Fibroblast of lung (primary cell): ENCODE data around the gene GABRD. TPM values are rescaled to one million over a fixed set of nuclear protein-coding genes. Genes with fewer than 3 reads are reported as not detected.

Experiments
- DNase-seq, 2 donors: peaks; one replicate each; pipeline versions ENCODE4 v3.0.0 to v3.0.0-alpha.2; 2010; ENCODE audit warnings: low read depth in 2 of 2
- H2AFZ ChIP-seq: 2 replicates; pipeline ENCODE4 v1.5.1; 2012; ENCODE audit warnings: low read length, control low read depth, inconsistent platforms
- H3K27ac ChIP-seq: 2 replicates; pipeline ENCODE4 v1.5.1; 2011; ENCODE audit warnings: low read length, control low read depth; ENCODE audit not compliant: insufficient read depth
- H3K27me3 ChIP-seq: 2 replicates; pipeline ENCODE4 v1.5.1; 2011; ENCODE audit warnings: mild to moderate bottlenecking, low read length; ENCODE audit not compliant: control insufficient read depth, insufficient read depth
- H3K36me3 ChIP-seq: 2 replicates; pipeline ENCODE4 v1.5.1; 2011; ENCODE audit warnings: low read length; ENCODE audit not compliant: control insufficient read depth, insufficient read depth
- H3K4me1 ChIP-seq: 2 replicates; pipeline ENCODE4 v1.5.1; 2011; ENCODE audit warnings: low read length; ENCODE audit not compliant: control insufficient read depth, insufficient read depth; ENCODE audit errors: extremely low read depth
- H3K4me2 ChIP-seq: 2 replicates; pipeline ENCODE4 v1.5.1; 2011; ENCODE audit warnings: low read length, control low read depth; ENCODE audit not compliant: insufficient read depth; ENCODE audit errors: extremely low read depth
- H3K4me3 ChIP-seq, 4 experiments: fragments of 200-600 bp in 1 of 4; sonication (generic) in 1 of 4; replicated peaks in 1 of 4; 2 replicates each; pipeline ENCODE4 v1.5.1; 2011 to 2016; ENCODE audit warnings: low read length in 4 of 4, low read depth in 3 of 4, mild to moderate bottlenecking in 3 of 4, control low read depth in 2 of 4, inconsistent platforms in 1 of 4, mixed read lengths in 1 of 4; ENCODE audit not compliant: insufficient read depth in 1 of 4; ENCODE audit errors: control extremely low read depth in 1 of 4
- H3K79me2 ChIP-seq: 2 replicates; pipeline ENCODE4 v1.5.1; 2012; ENCODE audit warnings: mild to moderate bottlenecking, low read length, inconsistent platforms; ENCODE audit not compliant: control insufficient read depth, insufficient read depth
- H3K9ac ChIP-seq: 2 replicates; pipeline ENCODE4 v1.5.1; 2011; ENCODE audit warnings: mild to moderate bottlenecking, low read length, control low read depth; ENCODE audit not compliant: insufficient read depth
- H3K9me3 ChIP-seq: 2 replicates; pipeline ENCODE4 v1.5.1; 2012; ENCODE audit warnings: low read depth, low read length; ENCODE audit not compliant: control insufficient read depth, insufficient read depth
- H4K20me1 ChIP-seq: 2 replicates; pipeline ENCODE4 v1.5.1; 2011; ENCODE audit warnings: low read length; ENCODE audit not compliant: control insufficient read depth, insufficient read depth; ENCODE audit errors: extremely low read depth
- EZH2 ChIP-seq: IDR thresholded peaks from 2 replicates; pipeline ENCODE4 v1.5.1; 2012; ENCODE audit warnings: low read length, control low read depth, mild to moderate bottlenecking; ENCODE audit errors: missing control alignments
- polyA plus RNA-seq, 2 donors: library from polyadenylated mRNA; depleted of rRNA in 1 of 2; stranded (reverse) in 1 of 2; unstranded in 1 of 2; fragments of >200 nt; gene quantifications; 2 replicates each; pipeline ENCODE4 v1.2.1, GENCODE V29; 2011 to 2012; ENCODE audit warnings: missing spikeins in 1 of 2
- total RNA-seq: library from RNA; depleted of rRNA; stranded (reverse); fragments of >200 nt; gene quantifications from 2 replicates; pipeline ENCODE4 v1.2.1, GENCODE V29; 2014
- TF ChIP-seq, protein P1 (sequence below), 2 donors: IDR thresholded peaks in 1 of 2; conservative IDR thresholded peaks in 1 of 2; 1 replicate in 1 of 2; 2 replicates in 1 of 2; pipeline ENCODE4 v1.5.1; 2011 to 2012; ENCODE audit warnings: low read length in 2 of 2, control low read depth in 1 of 2, inconsistent platforms in 1 of 2, low read depth in 1 of 2, mild to moderate bottlenecking in 1 of 2

GABRD gene
- total and polyA plus RNA-seq, 2 donors (not counting 1 experiment from before 2014, with no cell fraction given) = not detected

DNA sequence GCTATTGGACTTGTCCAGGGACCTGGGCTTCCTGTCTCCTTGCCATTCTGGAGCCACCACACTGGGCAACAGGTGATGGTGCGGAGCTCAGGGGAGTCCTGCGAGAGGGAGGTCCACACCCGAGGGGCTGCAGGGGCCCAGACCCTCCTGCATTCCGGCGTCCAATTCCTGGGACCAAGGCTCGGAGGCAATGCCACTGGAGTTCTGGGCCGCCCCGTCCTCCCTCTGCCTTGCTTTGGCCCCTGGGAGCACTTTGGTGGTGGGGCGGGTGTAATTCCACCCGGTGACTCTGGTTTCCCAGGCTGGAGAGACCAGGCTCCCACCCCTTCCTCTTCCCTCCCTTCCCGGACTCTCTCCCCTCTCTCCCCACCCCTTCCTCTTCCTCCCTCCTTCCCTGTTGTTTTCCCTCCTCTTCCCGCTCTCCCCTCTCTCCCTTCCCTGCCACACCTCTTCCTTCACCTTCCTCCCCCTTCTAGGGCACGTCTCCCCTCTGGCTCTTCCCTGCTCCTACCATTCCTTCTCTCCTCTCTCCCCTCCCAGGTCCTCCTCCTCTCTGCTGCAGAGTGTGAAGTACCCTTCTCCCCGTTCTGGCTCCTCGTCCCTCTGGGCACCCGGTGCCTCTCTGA, 33.0 kb downstream of the GABRD start:
- H3K4me3 ChIP-seq = no peak overlapping the region
- H4K20me1 ChIP-seq = no peaks in the 10 kb centered on the region
- DNase-seq = no peak
- no peak overlapping the region for H3K27ac ChIP-seq
- H3K79me2 ChIP-seq = no peaks in the 10 kb centered on the region
- no peaks in the 10 kb centered on the region for H3K36me3 ChIP-seq
- peaks cover 24% of the 10 kb centered on the region for H3K27me3 ChIP-seq
- H3K9me3 ChIP-seq = no peaks in the 10 kb centered on the region
- no peak overlapping the region for H3K9ac ChIP-seq
- no peak overlapping the region for H2AFZ ChIP-seq
- no peak overlapping the region for H3K4me2 ChIP-seq
- TF ChIP-seq EZH2 = no peak
- TF ChIP-seq, protein P1, sequence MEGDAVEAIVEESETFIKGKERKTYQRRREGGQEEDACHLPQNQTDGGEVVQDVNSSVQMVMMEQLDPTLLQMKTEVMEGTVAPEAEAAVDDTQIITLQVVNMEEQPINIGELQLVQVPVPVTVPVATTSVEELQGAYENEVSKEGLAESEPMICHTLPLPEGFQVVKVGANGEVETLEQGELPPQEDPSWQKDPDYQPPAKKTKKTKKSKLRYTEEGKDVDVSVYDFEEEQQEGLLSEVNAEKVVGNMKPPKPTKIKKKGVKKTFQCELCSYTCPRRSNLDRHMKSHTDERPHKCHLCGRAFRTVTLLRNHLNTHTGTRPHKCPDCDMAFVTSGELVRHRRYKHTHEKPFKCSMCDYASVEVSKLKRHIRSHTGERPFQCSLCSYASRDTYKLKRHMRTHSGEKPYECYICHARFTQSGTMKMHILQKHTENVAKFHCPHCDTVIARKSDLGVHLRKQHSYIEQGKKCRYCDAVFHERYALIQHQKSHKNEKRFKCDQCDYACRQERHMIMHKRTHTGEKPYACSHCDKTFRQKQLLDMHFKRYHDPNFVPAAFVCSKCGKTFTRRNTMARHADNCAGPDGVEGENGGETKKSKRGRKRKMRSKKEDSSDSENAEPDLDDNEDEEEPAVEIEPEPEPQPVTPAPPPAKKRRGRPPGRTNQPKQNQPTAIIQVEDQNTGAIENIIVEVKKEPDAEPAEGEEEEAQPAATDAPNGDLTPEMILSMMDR (conservative IDR thresholded peaks at IDR 0.05 in 1 of 2, IDR thresholded peaks at IDR 0.05 in 1 of 2; ENCODE audit: low read depth in 1 of 2, low read length in 2 of 2) = no peak
- H3K4me1 ChIP-seq = no peaks in the 10 kb centered on the region

DNA sequence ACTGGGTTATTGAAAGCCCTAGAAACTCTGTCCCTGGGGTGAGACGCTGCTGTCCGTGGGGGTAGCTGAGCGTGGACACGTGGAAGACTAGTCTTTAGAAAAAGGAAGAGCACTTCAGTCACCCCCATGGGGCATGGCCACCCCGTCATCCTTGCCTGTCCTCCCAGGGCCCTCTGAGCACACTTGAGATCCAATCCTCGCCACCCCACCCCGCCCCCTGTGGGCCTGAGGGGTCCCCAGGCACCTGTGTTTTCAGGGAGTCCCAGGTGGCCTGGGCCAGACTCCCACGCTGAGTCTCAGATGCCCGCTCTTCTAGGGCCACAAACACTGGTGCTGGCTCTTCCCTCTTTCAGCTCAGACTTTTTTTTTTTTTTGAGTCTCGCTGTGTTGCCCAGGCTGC, 33.6 kb downstream of the GABRD start:
- Histone ChIP-seq H3K4me2 (no peak overlapping the region), H3K27ac (no peak overlapping the region), H3K9ac (no peak overlapping the region), H3K36me3 (no peaks in the 10 kb centered on the region), H3K9me3 (no peaks in the 10 kb centered on the region), H2AFZ (no peak overlapping the region), H3K4me3 (no peak overlapping the region), H3K4me1 (no peaks in the 10 kb centered on the region), H3K27me3 (peaks cover 24% of the 10 kb centered on the region), H3K79me2 (no peaks in the 10 kb centered on the region), H4K20me1 (no peaks in the 10 kb centered on the region)
- DNase-seq = no peak
- no peak for TF ChIP-seq EZH2
- TF ChIP-seq, protein P1 (conservative IDR thresholded peaks at IDR 0.05 in 1 of 2, IDR thresholded peaks at IDR 0.05 in 1 of 2; ENCODE audit: low read depth in 1 of 2, low read length in 2 of 2) = no peak

DNA sequence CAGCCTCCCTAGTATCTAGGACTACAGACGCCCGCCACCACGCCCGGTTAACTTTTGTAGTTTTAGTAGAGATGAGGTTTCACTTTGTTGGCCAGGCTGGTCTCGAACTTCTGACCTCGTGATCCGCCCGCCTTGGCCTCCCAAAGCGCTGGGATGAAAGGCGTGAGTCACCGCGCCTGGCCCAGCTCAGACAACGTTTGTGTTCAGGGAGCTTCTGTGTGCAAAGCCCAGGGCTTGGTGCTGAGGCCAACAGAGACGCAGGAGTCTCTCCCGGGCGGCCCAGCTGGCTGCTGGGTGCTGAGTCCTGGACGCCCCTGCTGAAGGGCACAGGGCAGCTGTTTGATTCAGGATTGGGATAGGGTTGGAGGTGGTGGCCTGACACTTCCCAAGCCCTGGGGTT, 34.1 kb downstream of the GABRD start:
- Histone ChIP-seq H3K27me3 (peaks cover 24% of the 10 kb centered on the region), H3K9me3 (no peaks in the 10 kb centered on the region), H3K4me3 (no peak overlapping the region), H3K27ac (no peak overlapping the region), H3K4me1 (no peaks in the 10 kb centered on the region), H3K36me3 (no peaks in the 10 kb centered on the region), H2AFZ (no peak overlapping the region), H4K20me1 (no peaks in the 10 kb centered on the region), H3K9ac (no peak overlapping the region), H3K79me2 (no peaks in the 10 kb centered on the region), H3K4me2 (no peak overlapping the region)
- TF ChIP-seq EZH2 = no peak
- TF ChIP-seq, protein P1 (conservative IDR thresholded peaks at IDR 0.05 in 1 of 2, IDR thresholded peaks at IDR 0.05 in 1 of 2; ENCODE audit: low read depth in 1 of 2, low read length in 2 of 2) = no peak
- no peak for DNase-seq
